IMR-90 (cell line): Measurements from ENCODE around the gene TBC1D8.

Source experiments
- CTCF ChIP-seq: conservative IDR thresholded peaks from 2 replicates; pipeline ENCODE4 v1.5.1; 2012; ENCODE audit warnings: mild to moderate bottlenecking, low read depth, low read length, improper control_type of control experiment
- MAZ ChIP-seq: IDR thresholded peaks from 2 replicates; pipeline ENCODE4 v1.6.1; 2012; ENCODE audit warnings: low read depth, mild to moderate bottlenecking, low read length, improper control_type of control experiment, moderate library complexity, borderline replicate concordance
- POLR2A ChIP-seq: IDR thresholded peaks from 2 replicates; pipeline ENCODE4 v1.6.1; 2012; ENCODE audit warnings: mild to moderate bottlenecking, low read depth, low read length
- RAD21 ChIP-seq: IDR thresholded peaks from 2 replicates; pipeline ENCODE4 v1.6.1; 2012; ENCODE audit warnings: low read length, improper control_type of control experiment
- USF2 ChIP-seq: fragments of 150-350 bp; IDR thresholded peaks from 2 replicates; pipeline ENCODE4 v1.6.1; 2017; ENCODE audit warnings: mild to moderate bottlenecking, antibody characterized with exemption, low read length, low read depth

GRCh38 chr2:101119431-101119830, 31.8 kb downstream of the TBC1D8 start:
- TF ChIP-seq RAD21, result no peak
- TF ChIP-seq CTCF, result no peak
- no peak for TF ChIP-seq POLR2A
- no peak for TF ChIP-seq USF2
- TF ChIP-seq MAZ, result no peak
